ENCODE results near the gene ADAM11.

ADAM11 gene

DNA sequence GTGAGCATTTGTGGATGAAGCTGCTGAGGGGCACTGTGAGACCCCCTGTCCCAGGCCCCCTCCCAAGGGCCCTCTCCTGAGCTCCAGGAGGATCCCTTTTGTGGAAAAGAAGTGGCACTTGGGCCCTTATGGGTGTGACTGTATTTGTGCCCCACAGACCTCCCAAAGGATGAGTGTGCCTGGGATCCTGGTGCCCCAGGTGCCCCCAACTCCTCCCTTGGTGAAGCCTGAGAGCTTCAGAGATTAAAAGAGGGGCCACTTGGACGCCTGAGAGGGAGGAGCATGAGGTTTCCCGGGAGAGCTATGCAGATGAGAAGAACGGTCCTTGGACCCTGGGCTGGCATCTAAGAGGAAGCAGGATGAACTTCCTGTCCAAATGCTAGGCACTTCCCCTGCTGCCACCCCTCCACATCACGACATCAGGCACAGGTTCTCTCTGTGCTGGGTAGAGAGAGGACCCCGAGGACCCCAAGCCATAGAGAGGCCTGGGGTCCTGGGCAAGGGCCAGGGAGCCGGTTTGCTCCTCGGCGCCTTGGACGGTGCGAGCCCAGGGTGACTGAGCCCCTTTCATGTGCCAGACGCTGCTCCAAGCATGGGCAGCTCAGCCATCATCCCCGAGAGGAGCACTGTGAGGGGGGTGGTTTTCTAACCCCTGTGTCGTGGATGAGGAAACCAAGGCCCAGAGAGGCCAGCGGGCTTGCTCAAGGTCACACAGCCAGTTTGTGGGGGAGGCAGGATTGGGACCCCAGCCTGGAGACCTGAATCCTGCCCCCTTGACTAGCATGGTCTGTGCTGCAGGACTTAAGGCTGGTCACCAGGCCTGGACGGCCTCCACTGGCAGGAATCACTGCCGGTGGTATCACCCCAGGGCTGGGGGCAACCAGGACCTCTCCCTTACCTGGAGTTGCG lies 5.6 kb upstream of the ADAM11 start:
- TF ChIP-seq GATA2 (IDR thresholded peaks at IDR 0.05; ENCODE audit: low read depth, low read length) = no peak
- TF ChIP-seq GATA3 (IDR thresholded peaks at IDR 0.05; ENCODE audit: low read depth, low read length) = no peak

DNA sequence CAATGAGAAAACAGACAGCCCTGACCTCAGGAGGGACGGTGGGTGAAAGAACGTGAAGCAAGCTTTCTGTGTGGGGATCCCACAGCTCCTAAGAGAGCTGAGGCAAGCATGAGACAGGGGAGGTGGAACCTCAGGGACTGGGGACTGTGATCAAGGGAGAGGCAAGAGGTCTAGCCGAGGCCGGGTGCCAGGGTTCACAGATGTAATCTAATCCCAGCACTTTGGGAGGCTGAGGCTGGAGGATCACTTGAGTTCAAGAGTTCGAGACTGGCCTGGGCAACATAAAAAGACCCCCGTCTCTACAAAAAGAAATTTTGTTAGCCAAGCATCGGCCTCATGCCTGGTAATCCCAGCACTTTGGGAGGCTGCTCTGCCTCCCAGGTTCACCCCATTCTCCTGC lies 4.5 kb upstream of the ADAM11 start:
- TF ChIP-seq GATA2 (IDR thresholded peaks at IDR 0.05; ENCODE audit: low read depth, low read length) (no peak), GATA3 (IDR thresholded peaks at IDR 0.05; ENCODE audit: low read depth, low read length) (no peak)

DNA sequence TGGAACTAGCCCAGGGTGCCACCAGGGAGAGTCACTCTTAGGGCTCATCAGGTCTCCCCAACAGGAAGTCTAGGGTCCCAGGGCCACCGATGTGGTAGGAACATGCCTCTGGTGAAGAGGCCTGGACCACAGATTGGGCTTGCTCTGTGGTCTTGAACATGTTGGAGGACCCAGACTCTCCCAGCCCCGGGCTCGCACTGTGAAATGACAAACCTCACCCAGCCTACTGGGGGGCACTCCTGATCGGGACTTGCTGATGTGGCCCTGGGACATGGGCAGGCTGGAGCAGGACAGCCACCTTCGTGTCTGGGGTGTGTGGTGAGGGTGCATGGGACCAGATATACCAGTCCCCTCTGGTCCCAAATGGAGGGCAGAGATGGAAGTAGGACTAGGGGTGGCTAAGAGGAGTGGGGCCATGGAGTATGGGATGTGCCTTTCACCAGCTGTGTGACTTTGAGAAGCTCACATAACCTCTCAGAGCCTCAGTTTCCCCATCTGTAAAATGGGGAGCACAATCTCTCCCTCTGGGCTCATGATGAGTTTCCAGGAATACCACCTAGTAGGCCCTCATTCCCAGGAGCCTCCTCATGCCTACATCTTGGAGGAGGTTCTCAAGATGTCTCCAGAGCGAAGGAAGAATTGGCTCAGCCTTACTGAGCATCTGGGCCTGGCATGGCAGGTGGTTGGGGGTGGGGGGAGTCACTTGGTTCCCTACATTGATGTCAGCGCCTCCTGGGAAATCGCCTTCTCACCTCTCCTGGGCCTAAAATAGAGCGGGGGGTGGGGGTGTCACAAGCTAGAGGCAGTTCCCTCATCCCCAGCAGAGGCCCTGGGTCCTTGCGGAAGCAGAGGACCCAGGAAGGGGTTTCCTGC lies 1.5 kb upstream of the ADAM11 start:
- TF ChIP-seq GATA3 (IDR thresholded peaks at IDR 0.05; ENCODE audit: low read depth, low read length) (no peak), GATA2 (IDR thresholded peaks at IDR 0.05; ENCODE audit: low read depth, low read length) (no peak)

DNA sequence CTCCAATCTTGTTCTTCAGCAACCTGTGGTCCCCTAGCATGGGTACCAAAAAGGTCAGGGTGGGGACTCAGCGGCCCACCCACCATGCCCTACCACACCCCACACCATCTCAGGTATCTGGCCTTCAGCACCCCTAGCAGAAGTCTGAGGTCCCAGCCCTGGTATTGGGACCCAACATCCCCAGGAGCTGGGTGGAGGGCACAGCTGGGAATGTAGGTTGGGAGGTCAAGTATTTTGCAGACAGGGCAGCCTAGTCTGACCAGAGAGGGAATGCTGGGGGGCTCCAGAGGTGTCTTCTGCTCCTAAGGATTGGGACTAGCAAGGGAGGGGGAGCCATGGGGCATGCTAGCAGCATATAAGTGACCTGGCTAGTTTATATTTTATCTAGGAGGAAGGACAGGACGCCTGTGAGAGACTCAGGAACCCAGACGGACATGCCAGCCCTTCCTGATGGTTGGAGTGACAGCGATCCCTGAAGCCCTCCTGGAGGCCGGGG lies 822 bp upstream of the ADAM11 start:
- TF ChIP-seq GATA2 (IDR thresholded peaks at IDR 0.05; ENCODE audit: low read depth, low read length) (no peak), GATA3 (IDR thresholded peaks at IDR 0.05; ENCODE audit: low read depth, low read length) (no peak)

DNA sequence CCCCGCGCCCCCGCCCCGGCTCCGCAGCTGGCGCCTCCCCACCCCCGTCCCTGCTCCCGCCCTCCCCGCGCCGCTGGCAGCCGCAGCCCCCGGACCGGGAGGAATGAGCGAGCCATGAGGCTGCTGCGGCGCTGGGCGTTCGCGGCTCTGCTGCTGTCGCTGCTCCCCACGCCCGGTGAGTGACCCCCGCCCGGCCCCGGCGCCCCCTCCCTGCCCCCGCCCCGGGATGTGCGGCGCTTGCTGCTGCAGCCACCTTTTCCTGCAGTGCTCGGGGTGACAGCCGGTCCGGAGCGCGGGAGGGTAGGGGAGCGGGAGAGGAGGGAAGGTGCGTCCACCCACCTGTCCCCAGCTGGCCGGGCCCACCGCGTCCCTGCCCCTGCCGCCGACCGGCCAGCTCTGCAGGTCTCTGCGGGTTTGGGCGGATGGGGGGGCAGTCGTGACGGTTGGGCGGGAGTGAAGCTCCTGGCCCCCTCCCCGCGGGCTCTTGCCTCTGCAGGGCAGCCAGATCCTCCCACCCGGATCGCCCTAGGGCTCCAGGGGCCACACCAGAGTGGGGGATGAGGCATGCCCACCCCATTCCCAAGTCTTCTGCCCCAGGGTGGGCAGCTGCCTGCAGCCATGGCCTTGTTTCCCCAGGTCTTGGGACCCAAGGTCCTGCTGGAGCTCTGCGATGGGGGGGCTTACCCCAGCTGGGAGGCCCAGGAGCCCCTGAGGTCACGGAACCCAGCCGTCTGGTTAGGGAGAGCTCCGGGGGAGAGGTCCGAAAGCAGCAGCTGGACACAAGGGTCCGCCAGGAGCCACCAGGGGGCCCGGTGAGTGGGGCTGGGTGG lies 513 bp downstream of the ADAM11 start:
- no peak for TF ChIP-seq GATA2 (IDR thresholded peaks at IDR 0.05; ENCODE audit: low read depth, low read length)
- TF ChIP-seq GATA3 (IDR thresholded peaks at IDR 0.05; ENCODE audit: low read depth, low read length) = no peak

DNA sequence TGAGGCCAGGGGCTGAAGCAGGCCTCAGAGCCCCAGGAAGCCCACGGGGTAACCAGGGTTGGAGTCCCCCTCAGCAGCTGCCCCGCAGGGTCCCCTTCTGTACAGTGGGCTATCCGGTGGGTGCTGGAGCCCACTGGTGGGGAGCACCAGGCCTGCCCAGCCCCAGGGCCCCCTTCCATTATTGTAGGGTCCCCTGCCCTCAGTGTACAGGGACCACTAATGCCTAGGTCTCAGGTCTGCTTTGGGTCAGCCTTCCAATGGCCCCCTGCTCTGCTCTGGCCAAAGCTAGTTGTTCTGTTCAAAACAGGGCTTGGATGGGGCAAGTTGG lies 1.1 kb downstream of the ADAM11 start:
- TF ChIP-seq GATA2 (IDR thresholded peaks at IDR 0.05; ENCODE audit: low read depth, low read length) = no peak
- TF ChIP-seq GATA3 (IDR thresholded peaks at IDR 0.05; ENCODE audit: low read depth, low read length) = no peak

DNA sequence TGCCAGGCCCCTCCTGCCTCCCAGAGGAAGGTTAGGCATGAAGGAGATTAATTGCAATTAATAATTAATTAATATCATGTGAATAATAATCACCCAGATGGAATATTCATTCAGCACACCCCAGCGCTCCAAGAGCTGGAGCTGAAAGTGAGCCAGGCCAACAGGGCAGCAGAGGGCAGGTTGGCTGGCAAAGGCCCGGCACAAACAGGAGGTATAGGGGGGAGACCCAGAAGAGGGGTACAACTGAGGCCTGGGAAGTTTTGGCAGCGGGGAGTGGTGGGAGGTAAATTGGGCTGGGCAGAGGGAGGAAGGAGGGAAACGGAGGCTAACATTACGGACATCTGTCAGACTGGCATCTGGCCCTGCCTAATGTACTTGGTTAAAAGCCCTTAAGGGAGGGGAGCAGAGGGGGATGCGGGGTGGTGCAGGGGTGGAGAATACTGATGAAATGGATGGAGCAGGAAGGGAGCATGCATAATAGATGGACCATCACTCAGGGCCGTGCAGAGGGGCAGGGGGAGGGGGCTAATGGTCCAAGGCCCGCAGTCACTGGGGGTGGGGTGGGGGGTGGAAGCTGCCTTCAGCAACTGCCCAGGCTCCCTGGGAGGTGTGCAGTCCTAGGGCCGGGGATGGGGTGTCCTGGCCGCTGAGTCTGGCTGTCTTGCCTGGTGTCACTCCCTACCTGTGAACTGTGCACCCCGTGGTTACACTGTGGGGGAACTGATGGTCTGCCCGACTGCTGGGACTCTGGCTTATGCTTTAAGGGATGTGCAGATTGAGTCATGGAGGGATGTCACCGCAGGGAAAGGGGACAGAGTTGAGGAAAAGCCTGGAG lies 1.9 kb downstream of the ADAM11 start:
- TF ChIP-seq GATA2 (IDR thresholded peaks at IDR 0.05; ENCODE audit: low read depth, low read length) (no peak), GATA3 (IDR thresholded peaks at IDR 0.05; ENCODE audit: low read depth, low read length) (no peak)

DNA sequence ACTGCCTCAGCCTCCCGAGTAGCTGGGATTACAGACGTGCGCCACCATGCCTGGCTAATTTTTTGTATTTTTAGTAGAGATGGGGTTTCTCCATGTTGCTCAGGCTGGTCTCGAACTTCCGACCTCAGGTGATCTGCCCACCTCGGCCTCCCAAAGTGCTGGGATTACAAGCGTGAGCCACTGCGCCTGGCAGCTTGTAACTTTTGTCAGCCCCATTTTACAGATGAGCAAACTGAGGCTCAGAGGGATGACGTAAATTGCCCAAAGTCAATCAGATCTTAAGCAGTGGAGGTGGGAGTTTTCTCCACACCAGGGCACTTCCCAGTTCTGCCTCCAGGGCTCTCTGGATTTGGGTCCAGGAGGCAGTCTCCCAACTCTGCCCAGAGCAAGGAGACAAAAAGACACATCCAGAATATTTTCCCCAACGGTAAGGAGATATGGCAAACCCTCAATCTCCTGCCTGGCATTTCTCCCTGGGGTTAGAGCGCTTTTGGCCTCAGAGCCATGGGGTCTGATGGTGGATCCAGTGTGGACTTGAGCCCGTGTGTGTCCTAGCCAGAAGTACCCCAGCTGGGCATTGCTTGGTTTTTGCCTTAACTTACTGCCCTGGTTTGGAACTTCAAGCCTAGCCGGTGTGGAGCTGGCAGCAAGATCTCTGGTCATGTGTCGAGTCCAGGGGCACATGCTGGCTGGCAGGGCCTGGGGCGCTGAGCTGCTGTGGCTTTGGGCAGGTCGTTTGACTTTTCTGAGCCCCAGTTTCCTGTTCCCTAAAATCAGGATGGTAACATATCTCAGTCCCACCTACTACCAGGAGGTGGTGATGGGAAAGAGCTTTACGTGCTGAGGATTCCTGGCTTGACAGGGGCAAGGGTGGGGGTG lies 3.4 kb downstream of the ADAM11 start:
- TF ChIP-seq GATA2 (IDR thresholded peaks at IDR 0.05; ENCODE audit: low read depth, low read length) = no peak
- no peak for TF ChIP-seq GATA3 (IDR thresholded peaks at IDR 0.05; ENCODE audit: low read depth, low read length)

DNA sequence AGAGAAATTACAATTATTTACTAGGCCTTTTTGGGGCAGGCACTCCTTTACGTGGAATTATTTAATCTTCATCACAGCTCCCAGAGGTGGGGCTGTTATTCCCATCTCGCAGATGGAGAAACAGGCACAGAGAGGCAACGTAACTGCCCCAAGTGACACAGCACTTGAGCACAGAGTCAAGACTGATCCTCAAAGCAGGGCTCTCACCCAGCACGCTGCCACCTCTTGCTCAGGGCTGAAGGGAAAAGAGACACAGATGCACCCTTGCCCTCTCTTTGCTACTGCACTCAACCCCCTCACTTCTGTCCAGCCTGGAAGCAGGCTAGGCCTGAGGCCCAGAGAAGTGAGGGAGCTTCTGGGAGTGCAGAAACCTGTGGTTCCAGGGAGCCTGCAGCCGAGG lies 4.4 kb downstream of the ADAM11 start:
- no peak for TF ChIP-seq GATA3 (IDR thresholded peaks at IDR 0.05; ENCODE audit: low read depth, low read length)
- no peak for TF ChIP-seq GATA2 (IDR thresholded peaks at IDR 0.05; ENCODE audit: low read depth, low read length)

DNA sequence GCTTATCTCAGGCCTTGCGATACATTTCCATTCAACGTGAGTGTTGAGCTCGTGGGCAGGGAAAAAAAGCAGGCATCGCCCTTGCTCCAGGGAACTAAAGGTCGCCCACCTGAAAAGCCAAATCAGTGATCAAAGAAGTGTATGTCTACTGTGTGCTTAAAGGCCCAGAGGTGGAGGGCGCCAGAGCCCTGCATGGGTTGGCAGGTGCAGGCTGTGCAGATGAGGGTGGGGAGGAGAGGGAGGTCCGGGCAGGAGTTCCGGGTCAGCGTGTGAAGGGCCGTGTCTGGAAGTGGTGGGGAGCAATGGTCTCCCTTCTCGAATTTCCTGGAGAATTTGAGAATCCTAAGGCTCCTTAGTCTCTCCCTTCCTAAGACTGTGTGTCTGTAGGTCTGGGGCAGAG lies 7.2 kb downstream of the ADAM11 start:
- TF ChIP-seq GATA3 (IDR thresholded peaks at IDR 0.05; ENCODE audit: low read depth, low read length) (no peak), GATA2 (IDR thresholded peaks at IDR 0.05; ENCODE audit: low read depth, low read length) (no peak)

DNA sequence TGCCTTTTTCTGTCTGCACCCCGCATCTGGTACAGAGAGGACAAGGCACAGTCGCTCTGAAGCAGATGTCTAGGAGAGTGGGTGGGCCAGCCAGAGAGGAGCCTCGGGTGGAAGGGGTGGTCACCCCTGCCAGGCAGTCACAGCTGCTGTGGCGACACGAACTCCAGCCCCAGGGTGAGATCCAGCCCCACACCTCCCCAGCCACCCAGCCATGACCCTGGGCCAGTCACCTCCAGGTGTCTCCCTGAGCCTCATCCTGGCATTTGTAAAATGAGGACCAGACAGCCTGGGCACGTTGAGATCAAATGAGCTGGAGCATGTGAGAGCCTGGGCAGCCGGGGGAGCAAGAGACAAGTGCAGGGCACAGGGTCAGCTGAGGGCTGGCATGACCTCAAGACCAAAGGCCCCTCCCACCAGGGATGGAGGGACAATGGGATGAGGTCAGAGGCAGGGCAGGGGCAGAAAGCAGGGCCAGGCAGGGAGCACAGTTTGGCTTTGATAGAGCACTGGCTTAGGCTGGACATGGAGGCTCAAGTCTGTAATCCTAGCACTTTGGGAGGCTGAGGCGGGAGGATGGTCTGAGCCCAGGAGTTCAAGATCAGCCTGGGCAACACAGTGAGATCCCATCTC lies 7.7 kb downstream of the ADAM11 start:
- no peak for TF ChIP-seq GATA2 (IDR thresholded peaks at IDR 0.05; ENCODE audit: low read depth, low read length)

DNA sequence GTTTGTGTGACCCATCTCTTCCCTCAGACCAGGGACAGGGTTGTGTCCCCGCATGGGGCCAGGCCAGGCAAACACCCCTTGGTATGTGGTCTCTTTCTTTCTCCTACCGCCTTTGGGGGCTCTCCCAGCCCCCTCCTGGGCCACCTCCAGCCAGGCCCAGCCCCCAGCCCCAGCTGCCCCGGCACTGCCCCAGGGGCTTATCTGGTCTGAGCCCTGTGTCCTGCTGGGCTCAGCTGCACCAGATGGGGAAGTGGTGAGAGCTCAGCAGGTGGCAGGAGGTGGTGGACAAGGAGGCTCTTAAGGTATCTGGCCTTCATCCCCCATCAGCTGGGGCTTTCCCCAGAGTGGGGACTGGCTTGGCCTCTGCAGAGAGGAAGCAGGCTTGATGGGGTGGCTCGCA lies 8.7 kb downstream of the ADAM11 start:
- TF ChIP-seq GATA3 (IDR thresholded peaks at IDR 0.05; ENCODE audit: low read depth, low read length) = no peak
- TF ChIP-seq GATA2 (IDR thresholded peaks at IDR 0.05; ENCODE audit: low read depth, low read length) = no peak

All from SH-SY5Y (cell line).